HepG2 (cell line): ENCODE measurements around the gene C9. TPM values are rescaled to one million over a fixed set of nuclear protein-coding genes. Genes with fewer than 3 reads are reported as not detected.

Experiments used
- ATAC-seq: fragments of 200-7000 bp; cut with Tn5 transposase; 3 replicates; pipeline ENCODE4 v1.9.1; 2020; ENCODE audit warnings: mild to moderate bottlenecking, moderate library complexity
- BruUV-seq: library from RNA; stranded (reverse); fragments of 400-500 nt; replicated peaks from 2 replicates; lab custom pipeline; 2021; lab: Mats Ljungman, UMichigan
- CTCF ChIA-PET: fragments of 300-600 bp; formaldehyde crosslinking; extraction: SDS; loops from one replicate; lab custom pipeline; 2021; ENCODE audit warnings: low total read pairs, inconsistent platforms, low intra/inter-chr PET ratio; lab: Yijun Ruan, JAX
- POLR2A ChIA-PET: fragments of 350-600 bp; sonication (Branson Sonifier 250); formaldehyde crosslinking; loops from one replicate; lab custom pipeline; 2020; ENCODE audit warnings: antibody characterized with exemption, inconsistent platforms; lab: Yijun Ruan, JAX
- DNase-seq: peaks from one replicate; pipeline ENCODE4 v3.0.0-alpha.2; 2015; ENCODE audit warnings: low spot score
- FAIRE-seq: peaks from 3 replicates; lab custom pipeline; 2011; peaks lifted over from hg19 to GRCh38; lab: Jason Lieb, UNC
- H2AFZ ChIP-seq: one replicate; pipeline ENCODE4 v1.6.1; 2011; ENCODE audit warnings: low read length, inconsistent platforms
- H3K27ac ChIP-seq: fragments of 300-600 bp; 3 replicates; pipeline ENCODE4 v1.8.0; 2011; ENCODE audit warnings: mixed run types, mild to moderate bottlenecking, mixed read lengths, low read length, inconsistent platforms; ENCODE audit not compliant: insufficient read depth; ENCODE audit errors: extremely low read length
- H3K27me3 ChIP-seq, 2 experiments: fragments of 200-600 bp in 1 of 2; 2 replicates in 1 of 2; 3 replicates in 1 of 2; pipeline versions ENCODE4 v1.6.0 to v1.8.0; 2011; ENCODE audit warnings: low read length in 2 of 2, mild to moderate bottlenecking in 2 of 2, moderate library complexity in 2 of 2, inconsistent platforms in 1 of 2; ENCODE audit not compliant: insufficient read depth in 2 of 2, control insufficient read depth in 1 of 2
- H3K36me3 ChIP-seq, 2 experiments: fragments of 200-600 bp in 1 of 2; replicated peaks in 1 of 2; 2 replicates in 1 of 2; 3 replicates in 1 of 2; pipeline versions ENCODE4 v1.5.1 to v1.8.0; 2011; ENCODE audit warnings: low read length in 2 of 2, inconsistent platforms in 1 of 2; ENCODE audit not compliant: insufficient read depth in 2 of 2, control insufficient read depth in 1 of 2
- H3K4me1 ChIP-seq: 2 replicates; pipeline ENCODE4 v1.5.1; 2012; ENCODE audit warnings: low read length, inconsistent platforms; ENCODE audit not compliant: insufficient read depth
- H3K4me2 ChIP-seq: 2 replicates; pipeline ENCODE4 v1.6.0; 2011; ENCODE audit warnings: low read depth, low read length, inconsistent platforms
- H3K4me3 ChIP-seq, 3 experiments: fragments of 200-600 bp in 1 of 3; sonication (generic), shearing (Covaris generic) in 1 of 3; replicated peaks in 1 of 3; 2 replicates each; pipeline ENCODE4 v1.5.1; 2011 to 2016; ENCODE audit warnings: low read length in 3 of 3, inconsistent platforms in 2 of 3, low read depth in 2 of 3, mild to moderate bottlenecking in 2 of 3, control low read depth in 1 of 3, mixed read lengths in 1 of 3; ENCODE audit not compliant: insufficient read depth in 1 of 3
- H3K79me2 ChIP-seq: one replicate; pipeline ENCODE4 v1.6.1; 2011; ENCODE audit warnings: low read length, inconsistent platforms; ENCODE audit not compliant: insufficient read depth
- H3K9ac ChIP-seq: 2 replicates; pipeline ENCODE4 v1.6.0; 2011; ENCODE audit warnings: mild to moderate bottlenecking, low read depth, low read length, inconsistent platforms; ENCODE audit not compliant: insufficient read depth
- H3K9me3 ChIP-seq: 2 replicates; pipeline ENCODE4 v1.5.1; 2012; ENCODE audit warnings: mild to moderate bottlenecking, low read length
- H4K20me1 ChIP-seq: 2 replicates; pipeline ENCODE4 v1.6.0; 2011; ENCODE audit warnings: inconsistent platforms, mild to moderate bottlenecking, low read length, moderate library complexity; ENCODE audit not compliant: insufficient read depth
- CEBPB ChIP-seq: IDR thresholded peaks from 2 replicates; pipeline ENCODE4 v1.6.1; 2011; ENCODE audit warnings: low read depth, low read length, improper control_type of control experiment, borderline replicate concordance
- KIAA2018 ChIP-seq: sonication (generic); formaldehyde crosslinking; IDR thresholded peaks from 2 replicates; pipeline ENCODE4 v1.5.0; 2020; ENCODE audit warnings: mild to moderate bottlenecking, missing genetic modification reagents, borderline replicate concordance
- WGBS: methylation state at CpG from one replicate; pipeline ENCODE4 v1.1.6; 2017; ENCODE audit warnings: low lambda C conversion rate; 5-methylcytosine and 5-hydroxymethylcytosine counted together
- in situ Hi-C: cut with HindIII; loops from 2 replicates; pipeline ENCODE4 v1.10.0; 2017; ENCODE audit warnings: low pct_unique_long_range_greater_than_20kb; ENCODE audit not compliant: extremely low pct_ligation_motif_present
- intact Hi-C: fragments of 100-400 bp; cut with micrococcal nuclease; formaldehyde crosslinking; loops from one replicate; pipeline ENCODE4 v1.10.0; 2022; ENCODE audit not compliant: unreplicated experiment
- polyA plus RNA-seq, 8 experiments: library from polyadenylated mRNA; depleted of rRNA in 3 of 8; stranded (reverse) in 7 of 8; unstranded in 1 of 8; fragments of >200 nt; fragmentation: Illumina TruSeq in 4 of 8; extraction: Trizol in 4 of 8; gene quantifications; 2 replicates each; pipeline versions ENCODE4 v1.2.1 to v1.2.3, GENCODE V29; 2011 to 2016; ENCODE audit warnings: low read depth in 4 of 8, missing spikeins in 1 of 8, mixed read lengths in 1 of 8; ENCODE audit not compliant: insufficient read depth in 1 of 8
- total RNA-seq, 5 experiments: library from RNA; depleted of rRNA; stranded (reverse); fragments of >200 nt; fragmentation: Illumina TruSeq; extraction: Trizol; gene quantifications; 2 replicates each; pipeline ENCODE4 v1.2.3, GENCODE V29; 2016; ENCODE audit warnings: low read depth in 1 of 5

Gene C9
- total and polyA plus RNA-seq, 2 of the 13 experiments (the other 11 are each of a cell fraction or from before 2014, with no cell fraction given), result not detected

GRCh38 chr5:39315995-39316394 is 48.3 kb downstream of the C9 start:
- peak; percentile 39; the same call in 1 of the 2 replicates for TF ChIP-seq CEBPB
- no peak for TF ChIP-seq KIAA2018
- TF ChIP-seq, all 625 proteins: peak for 1
- Histone ChIP-seq H2AFZ (no peak overlapping the region), H3K4me3 (no peak overlapping the region), H3K27ac (no peak overlapping the region), H3K36me3 (no peaks in the 10 kb centered on the region), H3K4me1 (no peaks in the 10 kb centered on the region), H3K9ac (no peak overlapping the region), H3K27me3 (no peaks in the 10 kb centered on the region; a peak in 1 of 5 replicates), H3K9me3 (no peaks in the 10 kb centered on the region), H3K79me2 (no peaks in the 10 kb centered on the region), H3K4me2 (no peak overlapping the region), H4K20me1 (no peaks in the 10 kb centered on the region)
- ATAC-seq (no peak), FAIRE-seq (no peak), DNase-seq (no peak)
- CTCF ChIA-PET, result no interaction called here
- no TSS peak for BruUV-seq
- in situ Hi-C loops, result no loop called here
- POLR2A ChIA-PET, result no interaction called here
- WGBS, result 17% methylated on average over 4 of the region's 4 CpGs
- intact Hi-C loops, result no loop called here
